Mesenchymal stem cell (in vitro differentiated cells and primary cell): Measurements from ENCODE around the gene ITIH4.
A peak's percentile ranks its signal among the peaks of the same experiment; 100 is the strongest.

ENCODE experiments used
- DNase-seq: peaks from one replicate; pipeline ENCODE4 v3.0.0-alpha.2; 2013
- H2AFZ ChIP-seq: one replicate; pipeline ENCODE4 v1.6.1; 2013; ENCODE audit warnings: low read depth, mild to moderate bottlenecking, control low read depth, inconsistent platforms, low read length, moderate library complexity
- H2AK5ac ChIP-seq: 2 replicates; pipeline ENCODE4 v1.6.1; 2013; ENCODE audit warnings: low read length, moderate library complexity, mild to moderate bottlenecking, inconsistent platforms; ENCODE audit not compliant: severe bottlenecking
- H2BK120ac ChIP-seq: one replicate; pipeline ENCODE4 v1.6.1; 2013; ENCODE audit warnings: low read depth, mild to moderate bottlenecking, inconsistent platforms, low read length, moderate library complexity
- H2BK12ac ChIP-seq, 2 experiments: one replicate each; pipeline ENCODE4 v1.6.1; 2013; ENCODE audit warnings: inconsistent platforms in 2 of 2, low read length in 2 of 2, mild to moderate bottlenecking in 2 of 2, moderate library complexity in 2 of 2, control low read depth in 1 of 2
- H2BK15ac ChIP-seq: one replicate; pipeline ENCODE4 v1.6.1; 2013; ENCODE audit warnings: mild to moderate bottlenecking, low read depth, inconsistent platforms; ENCODE audit not compliant: poor library complexity, severe bottlenecking
- H2BK5ac ChIP-seq: 2 replicates; pipeline ENCODE4 v1.6.1; 2013; ENCODE audit warnings: low read depth, mild to moderate bottlenecking, low read length, control low read depth, inconsistent platforms; ENCODE audit not compliant: poor library complexity, severe bottlenecking
- H3K14ac ChIP-seq, 2 experiments: one replicate each; pipeline ENCODE4 v1.6.1; 2013; ENCODE audit warnings: inconsistent platforms in 2 of 2, low read length in 2 of 2, control low read depth in 1 of 2, mild to moderate bottlenecking in 1 of 2, moderate library complexity in 1 of 2
- H3K18ac ChIP-seq, 2 experiments: one replicate each; pipeline ENCODE4 v1.6.1; 2013; ENCODE audit warnings: inconsistent platforms in 2 of 2, low read length in 2 of 2, control low read depth in 1 of 2, low read depth in 1 of 2, mild to moderate bottlenecking in 1 of 2
- H3K23ac ChIP-seq, 2 experiments: one replicate each; pipeline ENCODE4 v1.6.1; 2013; ENCODE audit warnings: inconsistent platforms in 2 of 2, low read length in 2 of 2, mild to moderate bottlenecking in 2 of 2, moderate library complexity in 2 of 2, control low read depth in 1 of 2
- H3K27ac ChIP-seq: 2 replicates; pipeline ENCODE4 v1.5.1; 2013; ENCODE audit warnings: mild to moderate bottlenecking, moderate library complexity, low read length, control low read depth, inconsistent platforms; ENCODE audit not compliant: poor library complexity, severe bottlenecking
- H3K27me3 ChIP-seq, 2 experiments: 2 replicates each; pipeline versions ENCODE4 v1.6.1 to v1.7.0; 2013; ENCODE audit warnings: low read length in 2 of 2, mild to moderate bottlenecking in 2 of 2, moderate library complexity in 2 of 2, control low read depth in 1 of 2, inconsistent platforms in 1 of 2; ENCODE audit not compliant: control insufficient read depth in 1 of 2, insufficient read depth in 1 of 2
- H3K36me3 ChIP-seq, 2 experiments: 2 replicates each; pipeline versions ENCODE4 v1.6.1 to v1.7.0; 2013; ENCODE audit warnings: low read length in 2 of 2, control low read depth in 1 of 2, inconsistent platforms in 1 of 2, low read depth in 1 of 2, mild to moderate bottlenecking in 1 of 2; ENCODE audit not compliant: insufficient read depth in 2 of 2, control insufficient read depth in 1 of 2
- H3K4ac ChIP-seq, 2 experiments: one replicate each; pipeline ENCODE4 v1.6.1; 2013; ENCODE audit warnings: inconsistent platforms in 2 of 2, low read length in 2 of 2, mild to moderate bottlenecking in 2 of 2, moderate library complexity in 2 of 2, control low read depth in 1 of 2, low read depth in 1 of 2
- H3K4me1 ChIP-seq: 2 replicates; pipeline ENCODE4 v1.6.1; 2013; ENCODE audit warnings: low read depth, low read length, control low read depth; ENCODE audit not compliant: control insufficient read depth, insufficient read depth
- H3K4me2 ChIP-seq: 2 replicates; pipeline ENCODE4 v1.6.1; 2013; ENCODE audit warnings: low read length, mild to moderate bottlenecking, inconsistent platforms; ENCODE audit not compliant: poor library complexity, severe bottlenecking
- H3K4me3 ChIP-seq, 2 experiments: 2 replicates each; pipeline versions ENCODE4 v1.5.1 to v1.7.0; 2013; ENCODE audit warnings: low read length in 2 of 2, mild to moderate bottlenecking in 2 of 2, control low read depth in 1 of 2, low read depth in 1 of 2; ENCODE audit not compliant: insufficient read depth in 1 of 2
- H3K79me1 ChIP-seq: replicated peaks from 2 replicates; pipeline ENCODE4 v1.6.1; 2013; ENCODE audit warnings: mild to moderate bottlenecking, control low read depth, low read length, inconsistent platforms; ENCODE audit not compliant: poor library complexity, severe bottlenecking
- H3K9ac ChIP-seq: 2 replicates; pipeline ENCODE4 v1.7.0; 2013; ENCODE audit warnings: mild to moderate bottlenecking, low read length, moderate library complexity
- H3K9me3 ChIP-seq: 2 replicates; pipeline ENCODE4 v1.7.0; 2013; ENCODE audit warnings: mild to moderate bottlenecking, low read length; ENCODE audit not compliant: control insufficient read depth
- H4K8ac ChIP-seq: one replicate; pipeline ENCODE4 v1.6.1; 2013; ENCODE audit warnings: inconsistent platforms, mild to moderate bottlenecking, low read length, moderate library complexity
- H4K91ac ChIP-seq: one replicate; pipeline ENCODE4 v1.6.1; 2013; ENCODE audit warnings: mild to moderate bottlenecking, low read length, inconsistent platforms
- WGBS: methylation state at CpG from one replicate; pipeline ENCODE4 v1.1.7; 2013; ENCODE audit warnings: mixed read lengths; 5-methylcytosine and 5-hydroxymethylcytosine counted together

ITIH4 gene

GRCh38 chr3:52838561-52839267, 8.2 kb upstream of the ITIH4 start:
- 99% methylated on average over 7 of the region's 8 CpGs for WGBS

GRCh38 chr3:52836986-52837385, 6.5 kb upstream of the ITIH4 start:
- no peak overlapping the region for H3K23ac ChIP-seq
- DNase-seq = no peak
- no peak overlapping the region for H4K8ac ChIP-seq
- H3K36me3 ChIP-seq = peaks cover 40 to 42% of the 10 kb centered on the region in 2 experiments
- H3K4me1 ChIP-seq = peaks cover 26% of the 10 kb centered on the region
- H4K91ac ChIP-seq = no peak overlapping the region
- H2BK15ac ChIP-seq = no peak overlapping the region
- H3K9me3 ChIP-seq = no peaks in the 10 kb centered on the region
- no peak overlapping the region for H3K4me2 ChIP-seq
- no peak overlapping the region for H2BK12ac ChIP-seq
- no peak overlapping the region for H3K27ac ChIP-seq
- no peak overlapping the region for H3K18ac ChIP-seq
- H3K79me1 ChIP-seq = no peaks in the 10 kb centered on the region
- H3K4ac ChIP-seq = no peak overlapping the region
- no peak overlapping the region for H3K14ac ChIP-seq
- no peak overlapping the region for H2AK5ac ChIP-seq
- no peak overlapping the region for H2BK5ac ChIP-seq
- no peak overlapping the region for H2BK120ac ChIP-seq
- peaks cover 0 to 4% of the 10 kb centered on the region in 2 experiments for H3K27me3 ChIP-seq
- no peak overlapping the region for H3K4me3 ChIP-seq
- WGBS = 92% methylated on average over 4 of the region's 4 CpGs
- no peak overlapping the region for H3K9ac ChIP-seq
- H2AFZ ChIP-seq = no peak overlapping the region

More at GRCh38 chr3:52838561-52839267, 8.2 kb upstream of the ITIH4 start:
- no peak overlapping the region for H4K8ac ChIP-seq
- no peak overlapping the region for H3K9ac ChIP-seq
- H2BK5ac ChIP-seq = no peak overlapping the region
- H3K14ac ChIP-seq = no peak overlapping the region
- no peak overlapping the region for H2BK15ac ChIP-seq
- H2AK5ac ChIP-seq = no peak overlapping the region
- no peak overlapping the region for H3K4ac ChIP-seq
- no peaks in the 10 kb centered on the region for H3K9me3 ChIP-seq
- no peak for DNase-seq
- H3K27ac ChIP-seq = no peak overlapping the region
- peaks cover 22% of the 10 kb centered on the region for H3K4me1 ChIP-seq
- H3K4me3 ChIP-seq = no peak overlapping the region
- H3K4me2 ChIP-seq = no peak overlapping the region
- H3K27me3 ChIP-seq = peaks cover 0 to 4% of the 10 kb centered on the region in 2 experiments
- no peak overlapping the region for H4K91ac ChIP-seq
- no peak overlapping the region for H2BK120ac ChIP-seq
- no peak overlapping the region for H3K23ac ChIP-seq
- no peak overlapping the region for H3K18ac ChIP-seq
- H3K79me1 ChIP-seq = no peaks in the 10 kb centered on the region
- peaks cover 42 to 55% of the 10 kb centered on the region in 2 experiments for H3K36me3 ChIP-seq
- H2BK12ac ChIP-seq = no peak overlapping the region
- no peak overlapping the region for H2AFZ ChIP-seq

GRCh38 chr3:52836471-52836845, 6.0 kb upstream of the ITIH4 start:
- Histone ChIP-seq H3K4me2 (no peak overlapping the region), H3K23ac (no peak overlapping the region), H3K79me1 (no peaks in the 10 kb centered on the region), H3K27me3 (peaks cover 0 to 4% of the 10 kb centered on the region in 2 experiments), H3K4me1 (peaks cover 28% of the 10 kb centered on the region), H2AFZ (no peak overlapping the region), H2AK5ac (no peak overlapping the region), H3K4me3 (no peak overlapping the region), H3K9ac (no peak overlapping the region), H3K27ac (no peak overlapping the region), H4K8ac (no peak overlapping the region), H2BK15ac (no peak overlapping the region), H3K14ac (peak overlapping the region in 1 of 2 experiments; percentile 26), H4K91ac (no peak overlapping the region), H3K4ac (no peak overlapping the region), H2BK12ac (no peak overlapping the region), H2BK5ac (no peak overlapping the region), H3K18ac (no peak overlapping the region), H3K36me3 (peaks cover 35 to 37% of the 10 kb centered on the region in 2 experiments), H3K9me3 (no peaks in the 10 kb centered on the region), H2BK120ac (no peak overlapping the region)
- DNase-seq = no peak
- 94% methylated on average over 5 of the region's 5 CpGs for WGBS

- peaks cover 28% of the 10 kb centered on the region for H3K4me1 ChIP-seq
- H3K23ac ChIP-seq = no peak overlapping the region
- H3K9me3 ChIP-seq = no peaks in the 10 kb centered on the region
- H3K9ac ChIP-seq = no peak overlapping the region
- no peak for DNase-seq
- H2BK12ac ChIP-seq = no peak overlapping the region
- no peak overlapping the region for H2BK120ac ChIP-seq
- peaks cover 0 to 4% of the 10 kb centered on the region in 2 experiments for H3K27me3 ChIP-seq
- H3K4me2 ChIP-seq = no peak overlapping the region
- H3K4ac ChIP-seq = no peak overlapping the region
- no peak overlapping the region for H2BK5ac ChIP-seq
- no peak overlapping the region for H3K18ac ChIP-seq
- H3K36me3 ChIP-seq = peaks cover 32 to 33% of the 10 kb centered on the region in 2 experiments
- no peak overlapping the region for H2BK15ac ChIP-seq
- H2AK5ac ChIP-seq = no peak overlapping the region
- H3K14ac ChIP-seq = peak overlapping the region in 1 of 2 experiments; percentile 26
- H3K79me1 ChIP-seq = no peaks in the 10 kb centered on the region
- H4K91ac ChIP-seq = no peak overlapping the region
- no peak overlapping the region for H4K8ac ChIP-seq
- 85% methylated on average over 5 of the region's 8 CpGs for WGBS
- no peak overlapping the region for H2AFZ ChIP-seq
- no peak overlapping the region for H3K4me3 ChIP-seq
- no peak overlapping the region for H3K27ac ChIP-seq
Observed at GRCh38 chr3:52835766-52836470, 5.4 kb upstream of the ITIH4 start.
